ENCODE measurements around the gene TMEM132D.

Gene TMEM132D

GRCh38 chr12:129185855-129186254 lies 718.0 kb downstream of the TMEM132D start:
- no peak for TF ChIP-seq CTCF (IDR thresholded peaks at IDR 0.05; ENCODE audit: insufficient read depth, missing control alignments)
- DNase-seq (ENCODE audit: insufficient read length, low spot score) (no peak), FAIRE-seq (no peak)

- TF ChIP-seq CTCF (IDR thresholded peaks at IDR 0.05; ENCODE audit: insufficient read depth, missing control alignments): no peak
- DNase-seq (ENCODE audit: insufficient read length, low spot score): no peak
- no peak for FAIRE-seq
Measured at GRCh38 chr12:129184127-129184928, 719.5 kb downstream of the TMEM132D start.

GRCh38 chr12:129179941-129180553 lies 723.8 kb downstream of the TMEM132D start:
- DNase-seq (ENCODE audit: insufficient read length, low spot score) (no peak), FAIRE-seq (no peak)
- TF ChIP-seq CTCF (IDR thresholded peaks at IDR 0.05; ENCODE audit: insufficient read depth, missing control alignments): no peak

GRCh38 chr12:129169928-129170327 lies 733.9 kb downstream of the TMEM132D start:
- FAIRE-seq: no peak
- DNase-seq (ENCODE audit: insufficient read length, low spot score): no peak
- no peak for TF ChIP-seq CTCF (IDR thresholded peaks at IDR 0.05; ENCODE audit: insufficient read depth, missing control alignments)

GRCh38 chr12:129163861-129164260 lies 740.0 kb downstream of the TMEM132D start:
- DNase-seq (ENCODE audit: insufficient read length, low spot score): no peak
- FAIRE-seq: no peak
- no peak for TF ChIP-seq CTCF (IDR thresholded peaks at IDR 0.05; ENCODE audit: insufficient read depth, missing control alignments)

- FAIRE-seq: no peak
- DNase-seq (ENCODE audit: insufficient read length, low spot score): no peak
- TF ChIP-seq CTCF (IDR thresholded peaks at IDR 0.05; ENCODE audit: insufficient read depth, missing control alignments): no peak
Measured at GRCh38 chr12:129163461-129163860, 740.4 kb downstream of the TMEM132D start.

GRCh38 chr12:129162805-129163204 lies 741.0 kb downstream of the TMEM132D start:
- no peak for FAIRE-seq
- DNase-seq (ENCODE audit: insufficient read length, low spot score): no peak
- no peak for TF ChIP-seq CTCF (IDR thresholded peaks at IDR 0.05; ENCODE audit: insufficient read depth, missing control alignments)
